ENCODE data around the gene TAOK3.

GRCh38 chr12:118375348-118375747, 2.6 kb upstream of the TAOK3 start:
- no peak for TF ChIP-seq EZH2 (IDR thresholded peaks at IDR 0.05; ENCODE audit: borderline replicate concordance, insufficient read depth, low read depth, low read length, poor library complexity, severe bottlenecking)
- TF ChIP-seq, protein P1, sequence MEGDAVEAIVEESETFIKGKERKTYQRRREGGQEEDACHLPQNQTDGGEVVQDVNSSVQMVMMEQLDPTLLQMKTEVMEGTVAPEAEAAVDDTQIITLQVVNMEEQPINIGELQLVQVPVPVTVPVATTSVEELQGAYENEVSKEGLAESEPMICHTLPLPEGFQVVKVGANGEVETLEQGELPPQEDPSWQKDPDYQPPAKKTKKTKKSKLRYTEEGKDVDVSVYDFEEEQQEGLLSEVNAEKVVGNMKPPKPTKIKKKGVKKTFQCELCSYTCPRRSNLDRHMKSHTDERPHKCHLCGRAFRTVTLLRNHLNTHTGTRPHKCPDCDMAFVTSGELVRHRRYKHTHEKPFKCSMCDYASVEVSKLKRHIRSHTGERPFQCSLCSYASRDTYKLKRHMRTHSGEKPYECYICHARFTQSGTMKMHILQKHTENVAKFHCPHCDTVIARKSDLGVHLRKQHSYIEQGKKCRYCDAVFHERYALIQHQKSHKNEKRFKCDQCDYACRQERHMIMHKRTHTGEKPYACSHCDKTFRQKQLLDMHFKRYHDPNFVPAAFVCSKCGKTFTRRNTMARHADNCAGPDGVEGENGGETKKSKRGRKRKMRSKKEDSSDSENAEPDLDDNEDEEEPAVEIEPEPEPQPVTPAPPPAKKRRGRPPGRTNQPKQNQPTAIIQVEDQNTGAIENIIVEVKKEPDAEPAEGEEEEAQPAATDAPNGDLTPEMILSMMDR (IDR thresholded peaks at IDR 0.05): no peak

Measured in B cell (primary cell).